HFFc6 (cell line): ENCODE results near the gene CBX8. TPM values are rescaled to one million over a fixed set of nuclear protein-coding genes. Genes with fewer than 3 reads are reported as not detected.

ENCODE experiments used
- DNase-seq: peaks from one replicate; pipeline ENCODE4 v3.0.0-alpha.2; 2018
- H3K27ac Mint-ChIP-seq: 2 replicates; pipeline ENCODE4 v1.8.0; 2020; ENCODE audit warnings: mild to moderate bottlenecking, mixed read lengths
- H3K27me3 Mint-ChIP-seq: 2 replicates; pipeline ENCODE4 v1.8.0; 2021; ENCODE audit warnings: mild to moderate bottlenecking, moderate library complexity, mixed read lengths; ENCODE audit not compliant: insufficient read depth
- H3K36me3 Mint-ChIP-seq: 2 replicates; pipeline ENCODE4 v1.8.0; 2021; ENCODE audit warnings: low read depth, mixed read lengths
- H3K4me1 Mint-ChIP-seq: 2 replicates; pipeline ENCODE4 v1.8.0; 2020; ENCODE audit warnings: low read depth, mixed read lengths
- H3K4me3 Mint-ChIP-seq: 2 replicates; pipeline ENCODE4 v1.8.0; 2020; ENCODE audit warnings: mild to moderate bottlenecking, moderate library complexity, mixed read lengths
- H3K9me3 Mint-ChIP-seq: 2 replicates; pipeline ENCODE4 v1.8.0; 2020; ENCODE audit warnings: mild to moderate bottlenecking, mixed read lengths
- total RNA-seq, 6 experiments: library from RNA; stranded (reverse); fragmentation: NEBNext Ultra II Directional; extraction: Animal tissue kit (Norgen Biotek cat#: 25700); gene quantifications; 2 replicates in 1 of 6; 3 replicates in 5 of 6; pipeline ENCODE4 v1.2.3, GENCODE V29; 2021
- TF ChIP-seq, protein P1 (sequence below): fragments of 200-600 bp; sonication (generic); IDR thresholded peaks from 2 replicates; pipeline ENCODE4 v1.5.0; 2021; ENCODE audit warnings: antibody characterized with exemption, mild to moderate bottlenecking

CBX8 gene
- total RNA-seq, 6 experiments from 2014 or later = 6.0 to 10.6 (median 8.1) TPM

DNA sequence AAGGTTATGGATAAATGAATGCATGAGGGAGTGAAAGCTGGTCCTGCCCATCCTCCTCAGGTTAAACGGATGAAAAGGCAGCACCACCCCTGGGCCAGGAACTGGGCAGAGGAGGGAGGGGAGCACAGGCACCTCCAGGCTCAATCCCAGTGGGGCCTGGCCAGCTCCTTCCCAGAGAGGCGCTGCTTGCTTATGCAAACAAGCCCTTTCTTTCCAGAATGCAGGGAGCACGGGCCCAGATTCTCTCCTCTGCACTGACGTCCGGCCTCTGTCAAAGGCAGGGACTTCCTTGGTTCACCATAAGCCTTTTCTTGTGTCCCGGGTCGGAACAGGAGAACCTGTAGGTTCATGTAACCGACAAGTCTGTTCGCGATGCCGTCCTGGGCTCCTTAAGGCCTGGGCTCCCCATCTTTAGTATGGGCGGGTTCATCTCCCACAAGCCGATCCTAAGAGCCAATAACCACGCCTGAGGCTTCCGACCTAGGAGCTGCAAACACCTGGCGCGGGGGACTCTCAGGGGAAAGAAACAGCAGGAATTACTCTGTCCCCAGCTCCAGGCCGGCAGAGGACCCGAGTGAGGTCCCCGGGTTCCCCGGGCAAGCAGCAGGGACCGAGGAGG is 49.9 kb downstream of the CBX8 start:
- Mint-ChIP-seq H3K9me3 (no peaks in the 10 kb centered on the region), H3K36me3 (no peaks in the 10 kb centered on the region), H3K27ac (no peak overlapping the region), H3K4me1 (peaks cover 19% of the 10 kb centered on the region), H3K27me3 (peaks cover 39% of the 10 kb centered on the region), H3K4me3 (peak overlapping the region; percentile 11; the same call in 1 of the 2 replicates)
- no peak for DNase-seq
- TF ChIP-seq, protein P1, sequence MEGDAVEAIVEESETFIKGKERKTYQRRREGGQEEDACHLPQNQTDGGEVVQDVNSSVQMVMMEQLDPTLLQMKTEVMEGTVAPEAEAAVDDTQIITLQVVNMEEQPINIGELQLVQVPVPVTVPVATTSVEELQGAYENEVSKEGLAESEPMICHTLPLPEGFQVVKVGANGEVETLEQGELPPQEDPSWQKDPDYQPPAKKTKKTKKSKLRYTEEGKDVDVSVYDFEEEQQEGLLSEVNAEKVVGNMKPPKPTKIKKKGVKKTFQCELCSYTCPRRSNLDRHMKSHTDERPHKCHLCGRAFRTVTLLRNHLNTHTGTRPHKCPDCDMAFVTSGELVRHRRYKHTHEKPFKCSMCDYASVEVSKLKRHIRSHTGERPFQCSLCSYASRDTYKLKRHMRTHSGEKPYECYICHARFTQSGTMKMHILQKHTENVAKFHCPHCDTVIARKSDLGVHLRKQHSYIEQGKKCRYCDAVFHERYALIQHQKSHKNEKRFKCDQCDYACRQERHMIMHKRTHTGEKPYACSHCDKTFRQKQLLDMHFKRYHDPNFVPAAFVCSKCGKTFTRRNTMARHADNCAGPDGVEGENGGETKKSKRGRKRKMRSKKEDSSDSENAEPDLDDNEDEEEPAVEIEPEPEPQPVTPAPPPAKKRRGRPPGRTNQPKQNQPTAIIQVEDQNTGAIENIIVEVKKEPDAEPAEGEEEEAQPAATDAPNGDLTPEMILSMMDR = no peak

DNA sequence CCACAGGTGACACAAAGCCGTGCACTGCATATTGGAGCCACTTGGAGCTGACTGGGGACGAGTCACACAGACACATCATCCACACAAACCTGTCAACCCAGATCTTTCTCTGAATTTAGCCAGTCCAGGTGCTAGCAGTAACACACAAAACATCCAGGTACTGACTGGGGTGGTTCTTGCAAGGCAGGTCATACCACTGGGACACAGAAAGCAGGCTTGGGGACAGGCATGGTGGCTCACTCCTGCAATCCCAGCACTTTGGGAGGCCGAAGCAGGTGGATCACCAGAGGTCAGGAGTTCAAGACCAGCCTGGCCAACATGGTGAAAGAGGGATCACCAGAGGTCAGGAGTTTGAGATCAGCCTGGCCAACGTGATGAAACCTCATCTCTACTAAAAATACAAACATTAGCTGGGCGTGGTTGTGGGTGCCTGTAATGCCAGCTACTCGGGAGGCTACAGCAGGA is 51.2 kb downstream of the CBX8 start:
- no peak for DNase-seq
- H3K36me3 Mint-ChIP-seq = no peaks in the 10 kb centered on the region
- peaks cover 41% of the 10 kb centered on the region for H3K27me3 Mint-ChIP-seq

DNA sequence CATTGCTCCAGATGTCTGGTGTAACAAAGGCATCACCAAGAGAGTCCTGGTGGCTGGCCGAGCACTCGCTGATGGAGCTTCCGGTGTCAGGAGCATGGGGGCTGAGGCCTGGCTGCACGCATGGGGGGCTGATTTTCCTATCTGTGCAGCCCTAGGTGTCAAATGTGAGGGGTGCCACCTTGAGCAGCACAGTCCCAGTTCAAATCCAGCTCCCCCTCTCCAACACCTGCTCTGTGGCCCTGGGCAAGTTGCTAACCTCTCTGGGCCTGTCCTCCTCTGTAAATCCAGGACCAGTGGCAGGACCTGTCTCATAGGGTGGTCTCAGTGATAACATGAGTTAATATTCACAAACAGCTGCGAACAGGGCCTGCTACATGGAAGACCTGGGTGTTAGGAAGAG is 53.3 kb downstream of the CBX8 start:
- Mint-ChIP-seq H3K4me3 (no peak overlapping the region), H3K9me3 (no peaks in the 10 kb centered on the region), H3K27me3 (peaks cover 62% of the 10 kb centered on the region), H3K4me1 (peaks cover 14% of the 10 kb centered on the region; the same call in 1 of the 2 replicates), H3K36me3 (no peaks in the 10 kb centered on the region), H3K27ac (no peak overlapping the region)
- DNase-seq = no peak
- TF ChIP-seq, protein P1 = no peak

More for the DNA sequence above, 51.2 kb downstream of the CBX8 start:
- TF ChIP-seq, protein P1 = no peak
- Mint-ChIP-seq H3K9me3 (no peaks in the 10 kb centered on the region), H3K4me3 (no peak overlapping the region), H3K4me1 (peaks cover 16% of the 10 kb centered on the region), H3K27ac (no peak overlapping the region)

DNA sequence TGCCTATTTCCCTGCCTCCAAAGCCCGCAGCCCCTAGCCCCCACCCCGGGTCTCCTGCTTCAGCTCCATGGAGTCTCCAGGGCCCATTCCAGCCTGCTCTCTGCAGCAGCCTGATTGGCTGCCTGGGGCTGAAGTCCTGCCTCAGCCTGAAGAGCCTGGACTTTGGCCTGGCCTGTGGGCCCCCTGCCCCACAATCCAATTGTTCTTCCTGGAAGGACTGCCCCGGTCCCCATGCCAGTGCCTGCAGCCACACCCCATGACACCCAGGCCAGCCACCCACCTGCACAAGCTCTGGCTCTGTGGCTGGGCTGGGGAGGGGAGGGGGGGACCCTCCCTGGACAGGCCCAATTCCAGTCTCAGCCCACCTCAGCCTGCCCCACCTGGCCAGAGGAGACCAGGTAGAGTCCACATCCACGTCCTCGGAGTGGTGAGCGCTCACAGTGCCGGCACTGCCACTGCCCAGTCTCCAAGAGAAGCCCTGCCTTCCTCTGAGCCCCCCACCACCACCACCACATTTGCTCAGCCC is 53.9 kb downstream of the CBX8 start:
- Mint-ChIP-seq H3K27ac (no peak overlapping the region), H3K27me3 (peaks cover 65% of the 10 kb centered on the region), H3K4me1 (peaks cover 14% of the 10 kb centered on the region; the same call in 1 of the 2 replicates), H3K4me3 (no peak overlapping the region), H3K36me3 (no peaks in the 10 kb centered on the region), H3K9me3 (no peaks in the 10 kb centered on the region)
- DNase-seq = no peak
- TF ChIP-seq, protein P1 = no peak

DNA sequence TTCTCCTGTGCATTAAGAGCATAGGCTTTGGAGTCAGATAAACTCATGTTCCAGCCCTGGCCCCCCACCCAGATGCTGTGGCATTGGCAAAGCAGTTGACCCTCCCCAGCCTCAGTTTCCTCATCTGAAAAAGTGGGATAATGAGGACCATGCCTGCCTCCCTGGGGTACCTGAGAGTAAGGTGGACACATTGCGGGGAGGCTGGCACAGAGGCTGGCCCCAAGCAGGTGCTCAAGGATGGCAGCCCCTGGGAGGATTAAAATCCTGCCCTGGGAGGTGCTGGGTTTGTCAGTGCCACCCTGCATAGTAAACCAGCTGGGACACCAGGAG is 54.3 kb downstream of the CBX8 start:
- DNase-seq = no peak
- peaks cover 14% of the 10 kb centered on the region; the same call in 1 of the 2 replicates for H3K4me1 Mint-ChIP-seq
- TF ChIP-seq, protein P1 = no peak
- H3K36me3 Mint-ChIP-seq = no peaks in the 10 kb centered on the region
- H3K27me3 Mint-ChIP-seq = peaks cover 67% of the 10 kb centered on the region
- H3K4me3 Mint-ChIP-seq = no peak overlapping the region
- no peaks in the 10 kb centered on the region for H3K9me3 Mint-ChIP-seq
- no peak overlapping the region for H3K27ac Mint-ChIP-seq

Other genes with a start within 250 kb of the CBX8 start
- not detected for gene RBFOX3, start 186.0 kb downstream of the CBX8 start, total RNA-seq
- gene ENPP7, start 66.1 kb downstream of the CBX8 start, total RNA-seq = not detected
- 1 to 10 TPM in 5 of 6 experiments, under 1 TPM in 1; 0.75 to 2.0 (median 1.4) TPM for gene CBX2, start 18.9 kb downstream of the CBX8 start, total RNA-seq
- gene CBX4, start 42.4 kb upstream of the CBX8 start, total RNA-seq = 10 to 100 TPM; 18.2 to 20.2 (median 19.3) TPM
- 10 to 100 TPM; 15.1 to 25.5 (median 17.9) TPM for gene TBC1D16, start 238.8 kb upstream of the CBX8 start, total RNA-seq
- 1 to 10 TPM; 1.7 to 3.2 (median 2.1) TPM for gene CCDC40, start 239.6 kb upstream of the CBX8 start, total RNA-seq